ENCODE results near the gene SNORC.

DNA sequence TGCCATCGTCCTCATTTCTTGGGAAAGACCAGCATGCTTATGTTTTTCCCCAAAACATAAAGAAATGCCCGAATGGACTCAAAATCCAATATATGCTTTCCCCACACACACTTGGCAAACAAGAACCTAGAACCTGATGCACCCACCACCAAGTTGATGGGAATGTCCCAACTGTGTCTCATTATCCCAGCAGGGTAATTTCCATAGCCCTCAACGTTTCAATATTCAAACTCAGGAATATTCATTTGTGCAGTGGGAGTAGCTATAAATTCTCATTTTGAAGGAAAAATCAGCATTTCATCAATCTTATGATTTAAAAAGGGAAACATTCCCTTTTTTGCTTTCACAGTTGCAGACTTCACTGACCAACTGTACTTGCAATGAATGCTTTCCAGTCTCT is 50.7 kb downstream of the SNORC start:
- no peak for TF ChIP-seq POLR2AphosphoS5 (IDR thresholded peaks at IDR 0.05)
- TF ChIP-seq, protein P1, sequence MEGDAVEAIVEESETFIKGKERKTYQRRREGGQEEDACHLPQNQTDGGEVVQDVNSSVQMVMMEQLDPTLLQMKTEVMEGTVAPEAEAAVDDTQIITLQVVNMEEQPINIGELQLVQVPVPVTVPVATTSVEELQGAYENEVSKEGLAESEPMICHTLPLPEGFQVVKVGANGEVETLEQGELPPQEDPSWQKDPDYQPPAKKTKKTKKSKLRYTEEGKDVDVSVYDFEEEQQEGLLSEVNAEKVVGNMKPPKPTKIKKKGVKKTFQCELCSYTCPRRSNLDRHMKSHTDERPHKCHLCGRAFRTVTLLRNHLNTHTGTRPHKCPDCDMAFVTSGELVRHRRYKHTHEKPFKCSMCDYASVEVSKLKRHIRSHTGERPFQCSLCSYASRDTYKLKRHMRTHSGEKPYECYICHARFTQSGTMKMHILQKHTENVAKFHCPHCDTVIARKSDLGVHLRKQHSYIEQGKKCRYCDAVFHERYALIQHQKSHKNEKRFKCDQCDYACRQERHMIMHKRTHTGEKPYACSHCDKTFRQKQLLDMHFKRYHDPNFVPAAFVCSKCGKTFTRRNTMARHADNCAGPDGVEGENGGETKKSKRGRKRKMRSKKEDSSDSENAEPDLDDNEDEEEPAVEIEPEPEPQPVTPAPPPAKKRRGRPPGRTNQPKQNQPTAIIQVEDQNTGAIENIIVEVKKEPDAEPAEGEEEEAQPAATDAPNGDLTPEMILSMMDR (IDR thresholded peaks at IDR 0.05): no peak
